B cell (primary cell): ENCODE results near the gene HSPA12B. TPM values are rescaled to one million over a fixed set of nuclear protein-coding genes. Genes with fewer than 3 reads are reported as not detected.

Experiments used
- ATAC-seq: fragments of 200-7000 bp; cut with Tn5 transposase; one replicate; pipeline ENCODE4 v1.10.0; 2021; ENCODE audit warnings: low read depth, mild to moderate bottlenecking, moderate number of reproducible peaks, moderate library complexity
- CTCF ChIA-PET: fragments of 350-600 bp; sonication (Branson Sonifier 250); formaldehyde crosslinking; loops from one replicate; lab custom pipeline; 2021; ENCODE audit warnings: antibody characterized with exemption, inconsistent platforms; lab: Charles Lee
- POLR2A ChIA-PET: fragments of 350-600 bp; sonication (Branson Sonifier 250); formaldehyde crosslinking; loops from one replicate; lab custom pipeline; 2021; ENCODE audit warnings: antibody characterized with exemption; lab: Charles Lee
- DNase-seq: peaks from one replicate; pipeline ENCODE4 v3.0.0; 2013
- H2AFZ ChIP-seq: 2 replicates; pipeline ENCODE4 v1.6.1; 2012; ENCODE audit warnings: mild to moderate bottlenecking, low read depth, low read length; ENCODE audit not compliant: insufficient read depth, poor library complexity, severe bottlenecking
- H3K27ac ChIP-seq, 2 donors: 1 replicate in 1 of 2; 2 replicates in 1 of 2; pipeline ENCODE4 v1.5.1; 2012 to 2013; ENCODE audit warnings: low read length in 2 of 2, mild to moderate bottlenecking in 2 of 2, moderate library complexity in 1 of 2
- H3K27me3 ChIP-seq, 4 experiments: fragments of 200-600 bp in 1 of 4; sonication (generic) in 1 of 4; replicated peaks in 1 of 4; 1 replicate in 2 of 4; 2 replicates in 2 of 4; pipeline versions ENCODE4 v1.6.1 to v1.7.0; 2013 to 2016; ENCODE audit warnings: low read length in 3 of 4, mild to moderate bottlenecking in 2 of 4, mixed read lengths in 1 of 4, moderate library complexity in 1 of 4; ENCODE audit not compliant: insufficient read depth in 4 of 4, control insufficient read depth in 3 of 4; ENCODE audit errors: control extremely low read depth in 1 of 4
- H3K36me3 ChIP-seq, 2 experiments: replicated peaks in 1 of 2; 1 replicate in 1 of 2; 2 replicates in 1 of 2; pipeline versions ENCODE4 v1.6.1 to v1.7.1; 2013; ENCODE audit warnings: low read length in 1 of 2; ENCODE audit not compliant: insufficient read depth in 2 of 2, control insufficient read depth in 1 of 2; ENCODE audit errors: control extremely low read depth in 1 of 2, extremely low read depth in 1 of 2
- H3K4me1 ChIP-seq, 2 donors: fragments of 200-600 bp in 1 of 2; sonication (generic) in 1 of 2; 1 replicate in 1 of 2; 2 replicates in 1 of 2; pipeline versions ENCODE4 v1.5.1 to v1.6.1; 2013 to 2017; ENCODE audit warnings: low read length in 2 of 2; ENCODE audit not compliant: control insufficient read depth in 2 of 2, insufficient read depth in 2 of 2
- H3K4me2 ChIP-seq: replicated peaks from 2 replicates; pipeline ENCODE3; 2012; ENCODE audit warnings: mild to moderate bottlenecking, low read depth, low read length; ENCODE audit not compliant: poor library complexity, severe bottlenecking
- H3K4me3 ChIP-seq, 5 experiments: fragments of 200-600 bp in 1 of 5; sonication (generic) in 1 of 5; 1 replicate in 3 of 5; 2 replicates in 2 of 5; pipeline versions ENCODE4 v1.5.1 to v1.7.0; 2011 to 2016; ENCODE audit warnings: low read length in 4 of 5, mild to moderate bottlenecking in 4 of 5, low read depth in 2 of 5, control low read depth in 1 of 5, moderate library complexity in 1 of 5; ENCODE audit not compliant: insufficient read depth in 1 of 5; ENCODE audit errors: control extremely low read depth in 1 of 5, extremely low read depth in 1 of 5
- H3K79me2 ChIP-seq: fragments of 200-600 bp; sonication (generic); one replicate; pipeline ENCODE4 v1.6.0; 2016; ENCODE audit warnings: low read length; ENCODE audit not compliant: control insufficient read depth, insufficient read depth
- H3K9ac ChIP-seq: fragments of 200-600 bp; sonication (generic); 2 replicates; pipeline ENCODE4 v1.6.1; 2017; ENCODE audit warnings: mild to moderate bottlenecking, low read length, moderate library complexity
- H3K9me3 ChIP-seq, 3 donors: one replicate each; pipeline versions ENCODE4 v1.6.1 to v1.7.1; 2013; ENCODE audit warnings: low read length in 2 of 3; ENCODE audit not compliant: control insufficient read depth in 2 of 3, insufficient read depth in 1 of 3; ENCODE audit errors: control extremely low read depth in 1 of 3
- H4K20me1 ChIP-seq: 2 replicates; pipeline ENCODE4 v1.6.0; 2012; ENCODE audit warnings: mild to moderate bottlenecking, low read length; ENCODE audit not compliant: insufficient read depth, control insufficient read depth, poor library complexity, severe bottlenecking
- H3K27ac Mint-ChIP-seq: one replicate; pipeline ENCODE4 v1.8.0; 2021; ENCODE audit warnings: mixed read lengths
- H3K27me3 Mint-ChIP-seq: one replicate; pipeline ENCODE4 v1.8.0; 2021; ENCODE audit warnings: mixed read lengths
- H3K4me1 Mint-ChIP-seq: one replicate; pipeline ENCODE4 v1.8.0; 2021; ENCODE audit warnings: mixed read lengths
- H3K4me3 Mint-ChIP-seq: one replicate; pipeline ENCODE4 v1.8.0; 2021; ENCODE audit warnings: mixed read lengths
- H3K9me3 Mint-ChIP-seq: one replicate; pipeline ENCODE4 v1.8.0; 2022; ENCODE audit warnings: mixed read lengths; ENCODE audit not compliant: insufficient read depth
- EZH2 ChIP-seq: IDR thresholded peaks from 2 replicates; pipeline ENCODE4 v1.6.1; 2012; ENCODE audit warnings: borderline replicate concordance, low read depth, mild to moderate bottlenecking, moderate library complexity, low read length; ENCODE audit not compliant: insufficient read depth, poor library complexity, severe bottlenecking
- WGBS: methylation state at CpG from one replicate; pipeline ENCODE4 v1.1.5; 2013; ENCODE audit warnings: missing lambda C conversion rate; ENCODE audit not compliant: insufficient coverage; 5-methylcytosine and 5-hydroxymethylcytosine counted together
- intact Hi-C: fragments of 100-400 bp; cut with micrococcal nuclease; formaldehyde crosslinking; loops from one replicate; pipeline ENCODE4 v1.10.0; 2022
- polyA plus RNA-seq: library from polyadenylated mRNA; depleted of rRNA; stranded (reverse); fragments of >200 nt; gene quantifications from 2 replicates; pipeline ENCODE4 v1.2.3, GENCODE V29; 2012
- total RNA-seq, 2 donors: library from RNA; stranded (reverse); fragments of 120-200 nt in 1 of 2; gene quantifications; 1 replicate in 1 of 2; 2 replicates in 1 of 2; pipeline versions ENCODE4 v1.2.3 to v1.2.4, GENCODE V29; 2013 to 2022
- TF ChIP-seq, protein P1 (sequence below): fragments of 200-600 bp; IDR thresholded peaks from one replicate; pipeline ENCODE4 v1.8.0; 2022; ENCODE audit warnings: antibody characterized with exemption, mild to moderate bottlenecking

HSPA12B gene
- total and polyA plus RNA-seq, 2 donors (not counting 1 experiment from before 2014, with no cell fraction given) = not detected

GRCh38 chr20:3693376-3693775, 39.1 kb upstream of the HSPA12B start:
- H3K27me3 Mint-ChIP-seq = no peaks in the 10 kb centered on the region
- intact Hi-C loops = no loop called here
- WGBS = 91% methylated on average over 13 of the region's 13 CpGs
- Histone ChIP-seq H3K4me3 (no peak overlapping the region), H3K79me2 (no peaks in the 10 kb centered on the region), H3K36me3 (no peaks in the 10 kb centered on the region), H4K20me1 (no peaks in the 10 kb centered on the region), H2AFZ (no peak overlapping the region), H3K27ac (no peak overlapping the region), H3K4me2 (no peak overlapping the region), H3K9me3 (peaks cover 0 to 18% (median 0%) of the 10 kb centered on the region in 3 donors), H3K4me1 (no peaks in the 10 kb centered on the region), H3K9ac (no peak overlapping the region), H3K27me3 (no peaks in the 10 kb centered on the region)
- DNase-seq (no peak), ATAC-seq (no peak)
- POLR2A ChIA-PET = no interaction called here
- TF ChIP-seq, protein P1, sequence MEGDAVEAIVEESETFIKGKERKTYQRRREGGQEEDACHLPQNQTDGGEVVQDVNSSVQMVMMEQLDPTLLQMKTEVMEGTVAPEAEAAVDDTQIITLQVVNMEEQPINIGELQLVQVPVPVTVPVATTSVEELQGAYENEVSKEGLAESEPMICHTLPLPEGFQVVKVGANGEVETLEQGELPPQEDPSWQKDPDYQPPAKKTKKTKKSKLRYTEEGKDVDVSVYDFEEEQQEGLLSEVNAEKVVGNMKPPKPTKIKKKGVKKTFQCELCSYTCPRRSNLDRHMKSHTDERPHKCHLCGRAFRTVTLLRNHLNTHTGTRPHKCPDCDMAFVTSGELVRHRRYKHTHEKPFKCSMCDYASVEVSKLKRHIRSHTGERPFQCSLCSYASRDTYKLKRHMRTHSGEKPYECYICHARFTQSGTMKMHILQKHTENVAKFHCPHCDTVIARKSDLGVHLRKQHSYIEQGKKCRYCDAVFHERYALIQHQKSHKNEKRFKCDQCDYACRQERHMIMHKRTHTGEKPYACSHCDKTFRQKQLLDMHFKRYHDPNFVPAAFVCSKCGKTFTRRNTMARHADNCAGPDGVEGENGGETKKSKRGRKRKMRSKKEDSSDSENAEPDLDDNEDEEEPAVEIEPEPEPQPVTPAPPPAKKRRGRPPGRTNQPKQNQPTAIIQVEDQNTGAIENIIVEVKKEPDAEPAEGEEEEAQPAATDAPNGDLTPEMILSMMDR = no peak
- no peak for TF ChIP-seq EZH2
- no peaks in the 10 kb centered on the region for H3K4me1 Mint-ChIP-seq
- H3K27ac Mint-ChIP-seq = no peak overlapping the region
- no peaks in the 10 kb centered on the region for H3K9me3 Mint-ChIP-seq
- CTCF ChIA-PET = interaction anchor here (1.0 kb wide), 1 partner anchor 18 kb away, joined by 3 read pairs; no protein-coding TSS in a partner anchor
- no peak overlapping the region for H3K4me3 Mint-ChIP-seq

DNA sequence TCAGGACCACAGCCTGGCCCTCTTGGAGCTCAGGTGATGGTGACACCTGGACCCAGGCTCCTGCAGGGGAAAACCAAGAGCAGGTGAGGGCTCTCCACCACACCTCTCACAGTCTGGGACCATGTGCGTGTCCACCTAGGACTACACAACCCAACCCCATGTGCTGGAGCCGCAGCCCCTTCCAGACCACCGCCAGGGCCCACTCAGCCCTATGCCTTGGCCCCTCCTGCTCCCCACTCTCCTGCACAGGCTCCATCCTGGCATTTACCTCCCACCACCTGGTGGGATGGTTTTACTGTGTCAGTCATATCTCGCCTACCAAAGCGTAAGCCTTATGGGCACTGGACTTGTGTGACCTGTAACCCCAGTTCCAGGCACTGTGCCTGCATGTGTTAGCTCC, 37.6 kb upstream of the HSPA12B start:
- no peaks in the 10 kb centered on the region for H3K36me3 ChIP-seq
- 100% methylated on average over 2 of the region's 5 CpGs for WGBS
- no peak overlapping the region for H3K4me3 Mint-ChIP-seq
- H3K27ac ChIP-seq = no peak overlapping the region
- TF ChIP-seq, protein P1 = no peak
- no peak for TF ChIP-seq EZH2
- ChIA-PET CTCF (interaction anchor here (0.6 kb wide), 1 partner anchor 18 kb away, joined by 3 read pairs; no protein-coding TSS in a partner anchor), POLR2A (no interaction called here)
- no peaks in the 10 kb centered on the region for H3K9me3 Mint-ChIP-seq
- no peaks in the 10 kb centered on the region for H3K27me3 Mint-ChIP-seq
- H3K4me1 ChIP-seq = no peaks in the 10 kb centered on the region
- no peaks in the 10 kb centered on the region for H3K27me3 ChIP-seq
- H3K27ac Mint-ChIP-seq = no peak overlapping the region
- DNase-seq (no peak), ATAC-seq (no peak)
- intact Hi-C loops = no loop called here
- no peak overlapping the region for H3K4me3 ChIP-seq
- H3K9me3 ChIP-seq = peaks cover 0 to 18% (median 0%) of the 10 kb centered on the region in 3 donors
- H2AFZ ChIP-seq = no peak overlapping the region
- no peak overlapping the region for H3K9ac ChIP-seq
- no peaks in the 10 kb centered on the region for H4K20me1 ChIP-seq
- no peaks in the 10 kb centered on the region for H3K4me1 Mint-ChIP-seq
- H3K4me2 ChIP-seq = no peak overlapping the region
- no peaks in the 10 kb centered on the region for H3K79me2 ChIP-seq
